Stimulated activated CD8-positive, alpha-beta memory T cell treated with anti-CD3 and anti-CD28 coated beads, Interleukin-7, amount 100 ng/mL, for 48 hours (primary cell): ENCODE data around the gene UST.
A peak's percentile ranks its signal among the peaks of the same experiment; 100 is the strongest.

ENCODE experiments used
- DNase-seq, 2 donors: peaks; one replicate each; pipeline ENCODE4 v3.0.0-alpha.2; 2020; ENCODE audit warnings: low read depth in 1 of 2; ENCODE audit errors: extremely low read depth in 1 of 2

The UST gene

GRCh38 chr6:149075616-149076354 is 329.0 kb downstream of the UST start:
- no peak for DNase-seq

GRCh38 chr6:149076355-149076734 is 329.5 kb downstream of the UST start:
- DNase-seq: no peak

GRCh38 chr6:149077208-149077607 is 330.4 kb downstream of the UST start:
- DNase-seq: no peak

GRCh38 chr6:149078211-149078782 is 331.5 kb downstream of the UST start:
- no peak for DNase-seq

GRCh38 chr6:149079456-149079855 is 332.6 kb downstream of the UST start:
- no peak for DNase-seq

GRCh38 chr6:149079911-149080491 is 333.2 kb downstream of the UST start:
- DNase-seq: no peak

- no peak for DNase-seq
These were observed 333.7 kb downstream of the UST start for GRCh38 chr6:149080511-149080910.

GRCh38 chr6:149081281-149081680 is 334.5 kb downstream of the UST start:
- no peak for DNase-seq

- DNase-seq: peak; percentile 47 to 82
These were observed 335.5 kb downstream of the UST start for GRCh38 chr6:149082320-149082719.

GRCh38 chr6:149084026-149084425 is 337.2 kb downstream of the UST start:
- DNase-seq: no peak

GRCh38 chr6:149084808-149085556 is 338.2 kb downstream of the UST start:
- no peak for DNase-seq

- no peak for DNase-seq
These were observed 338.7 kb downstream of the UST start for GRCh38 chr6:149085557-149085938.

- no peak for DNase-seq
These were observed 339.5 kb downstream of the UST start for GRCh38 chr6:149086363-149086762.

- no peak for DNase-seq
These were observed 341.1 kb downstream of the UST start for GRCh38 chr6:149087898-149088297.

- DNase-seq: no peak
These were observed 341.5 kb downstream of the UST start for GRCh38 chr6:149088361-149088760.

GRCh38 chr6:149089510-149089909 is 342.7 kb downstream of the UST start:
- no peak for DNase-seq

GRCh38 chr6:149090937-149091336 is 344.1 kb downstream of the UST start:
- no peak for DNase-seq

GRCh38 chr6:149093643-149094042 is 346.8 kb downstream of the UST start:
- no peak for DNase-seq

GRCh38 chr6:149094156-149094555 is 347.3 kb downstream of the UST start:
- no peak for DNase-seq

- peak in 1 of 2 donors; percentile 18 for DNase-seq
These were observed 348.1 kb downstream of the UST start for GRCh38 chr6:149094934-149095351.

- DNase-seq: no peak
These were observed 349.0 kb downstream of the UST start for GRCh38 chr6:149095842-149096241.

GRCh38 chr6:149097794-149098193 is 351.0 kb downstream of the UST start:
- DNase-seq: no peak
